Fibroblast of lung (primary cell): ENCODE results near the gene ASXL3. TPM values are rescaled to one million over a fixed set of nuclear protein-coding genes. Genes with fewer than 3 reads are reported as not detected.

Source experiments
- DNase-seq, 2 donors: peaks; one replicate each; pipeline versions ENCODE4 v3.0.0 to v3.0.0-alpha.2; 2010; ENCODE audit warnings: low read depth in 2 of 2
- H2AFZ ChIP-seq: 2 replicates; pipeline ENCODE4 v1.5.1; 2012; ENCODE audit warnings: low read length, control low read depth, inconsistent platforms
- H3K27ac ChIP-seq: 2 replicates; pipeline ENCODE4 v1.5.1; 2011; ENCODE audit warnings: low read length, control low read depth; ENCODE audit not compliant: insufficient read depth
- H3K27me3 ChIP-seq: 2 replicates; pipeline ENCODE4 v1.5.1; 2011; ENCODE audit warnings: mild to moderate bottlenecking, low read length; ENCODE audit not compliant: control insufficient read depth, insufficient read depth
- H3K36me3 ChIP-seq: 2 replicates; pipeline ENCODE4 v1.5.1; 2011; ENCODE audit warnings: low read length; ENCODE audit not compliant: control insufficient read depth, insufficient read depth
- H3K4me1 ChIP-seq: 2 replicates; pipeline ENCODE4 v1.5.1; 2011; ENCODE audit warnings: low read length; ENCODE audit not compliant: control insufficient read depth, insufficient read depth; ENCODE audit errors: extremely low read depth
- H3K4me2 ChIP-seq: 2 replicates; pipeline ENCODE4 v1.5.1; 2011; ENCODE audit warnings: low read length, control low read depth; ENCODE audit not compliant: insufficient read depth; ENCODE audit errors: extremely low read depth
- H3K4me3 ChIP-seq, 4 experiments: fragments of 200-600 bp in 1 of 4; sonication (generic) in 1 of 4; replicated peaks in 1 of 4; 2 replicates each; pipeline ENCODE4 v1.5.1; 2011 to 2016; ENCODE audit warnings: low read length in 4 of 4, low read depth in 3 of 4, mild to moderate bottlenecking in 3 of 4, control low read depth in 2 of 4, inconsistent platforms in 1 of 4, mixed read lengths in 1 of 4; ENCODE audit not compliant: insufficient read depth in 1 of 4; ENCODE audit errors: control extremely low read depth in 1 of 4
- H3K79me2 ChIP-seq: 2 replicates; pipeline ENCODE4 v1.5.1; 2012; ENCODE audit warnings: mild to moderate bottlenecking, low read length, inconsistent platforms; ENCODE audit not compliant: control insufficient read depth, insufficient read depth
- H3K9ac ChIP-seq: 2 replicates; pipeline ENCODE4 v1.5.1; 2011; ENCODE audit warnings: mild to moderate bottlenecking, low read length, control low read depth; ENCODE audit not compliant: insufficient read depth
- H3K9me3 ChIP-seq: 2 replicates; pipeline ENCODE4 v1.5.1; 2012; ENCODE audit warnings: low read depth, low read length; ENCODE audit not compliant: control insufficient read depth, insufficient read depth
- H4K20me1 ChIP-seq: 2 replicates; pipeline ENCODE4 v1.5.1; 2011; ENCODE audit warnings: low read length; ENCODE audit not compliant: control insufficient read depth, insufficient read depth; ENCODE audit errors: extremely low read depth
- CTCF ChIP-seq, 2 donors: IDR thresholded peaks in 1 of 2; conservative IDR thresholded peaks in 1 of 2; 1 replicate in 1 of 2; 2 replicates in 1 of 2; pipeline ENCODE4 v1.5.1; 2011 to 2012; ENCODE audit warnings: low read length in 2 of 2, control low read depth in 1 of 2, inconsistent platforms in 1 of 2, low read depth in 1 of 2, mild to moderate bottlenecking in 1 of 2
- EZH2 ChIP-seq: IDR thresholded peaks from 2 replicates; pipeline ENCODE4 v1.5.1; 2012; ENCODE audit warnings: low read length, control low read depth, mild to moderate bottlenecking; ENCODE audit errors: missing control alignments
- polyA plus RNA-seq, 2 donors: library from polyadenylated mRNA; depleted of rRNA in 1 of 2; stranded (reverse) in 1 of 2; unstranded in 1 of 2; fragments of >200 nt; gene quantifications; 2 replicates each; pipeline ENCODE4 v1.2.1, GENCODE V29; 2011 to 2012; ENCODE audit warnings: missing spikeins in 1 of 2
- total RNA-seq: library from RNA; depleted of rRNA; stranded (reverse); fragments of >200 nt; gene quantifications from 2 replicates; pipeline ENCODE4 v1.2.1, GENCODE V29; 2014

ASXL3 gene
- total and polyA plus RNA-seq, 2 donors (not counting 1 experiment from before 2014, with no cell fraction given) = 0.06 to 0.66 TPM

GRCh38 chr18:33588361-33588760 is 10.3 kb downstream of the ASXL3 start:
- TF ChIP-seq CTCF (conservative IDR thresholded peaks at IDR 0.05 in 1 of 2, IDR thresholded peaks at IDR 0.05 in 1 of 2; ENCODE audit: low read depth in 1 of 2, low read length in 2 of 2) (no peak), EZH2 (no peak)
- Histone ChIP-seq H4K20me1 (no peaks in the 10 kb centered on the region), H2AFZ (no peak overlapping the region), H3K9ac (no peak overlapping the region), H3K27me3 (no peaks in the 10 kb centered on the region), H3K4me2 (no peak overlapping the region), H3K27ac (no peak overlapping the region), H3K9me3 (no peaks in the 10 kb centered on the region), H3K36me3 (no peaks in the 10 kb centered on the region), H3K4me3 (no peak overlapping the region), H3K4me1 (no peaks in the 10 kb centered on the region), H3K79me2 (no peaks in the 10 kb centered on the region)
- no peak for DNase-seq

GRCh38 chr18:33593261-33593660 is 15.2 kb downstream of the ASXL3 start:
- H2AFZ ChIP-seq = no peak overlapping the region

GRCh38 chr18:33594799-33595198 is 16.8 kb downstream of the ASXL3 start:
- Histone ChIP-seq H3K79me2 (no peaks in the 10 kb centered on the region), H4K20me1 (no peaks in the 10 kb centered on the region), H3K9ac (no peak overlapping the region), H3K27me3 (no peaks in the 10 kb centered on the region), H3K27ac (no peak overlapping the region), H3K36me3 (no peaks in the 10 kb centered on the region), H3K4me3 (no peak overlapping the region), H3K9me3 (no peaks in the 10 kb centered on the region), H2AFZ (no peak overlapping the region), H3K4me2 (no peak overlapping the region), H3K4me1 (no peaks in the 10 kb centered on the region)
- no peak for TF ChIP-seq CTCF (conservative IDR thresholded peaks at IDR 0.05 in 1 of 2, IDR thresholded peaks at IDR 0.05 in 1 of 2; ENCODE audit: low read depth in 1 of 2, low read length in 2 of 2)
- no peak for TF ChIP-seq EZH2
- DNase-seq = peak; percentile 16 to 63

More at GRCh38 chr18:33593261-33593660, 15.2 kb downstream of the ASXL3 start:
- Histone ChIP-seq H3K4me3 (no peak overlapping the region), H3K27ac (no peak overlapping the region), H3K9ac (no peak overlapping the region), H3K27me3 (no peaks in the 10 kb centered on the region), H3K36me3 (no peaks in the 10 kb centered on the region), H3K4me1 (no peaks in the 10 kb centered on the region), H3K9me3 (no peaks in the 10 kb centered on the region), H4K20me1 (no peaks in the 10 kb centered on the region), H3K4me2 (no peak overlapping the region), H3K79me2 (no peaks in the 10 kb centered on the region)
- DNase-seq = peak in 1 of 2 donors; percentile 26
- TF ChIP-seq CTCF (conservative IDR thresholded peaks at IDR 0.05 in 1 of 2, IDR thresholded peaks at IDR 0.05 in 1 of 2; ENCODE audit: low read depth in 1 of 2, low read length in 2 of 2) (no peak), EZH2 (no peak)
